ENCODE data around the gene STK38.
"Not testable (repeated sequence)": the region's sequence is repeated elsewhere in the genome, so short reads cannot be mapped to it uniquely, and the experiment has no call there.

The STK38 gene

DNA sequence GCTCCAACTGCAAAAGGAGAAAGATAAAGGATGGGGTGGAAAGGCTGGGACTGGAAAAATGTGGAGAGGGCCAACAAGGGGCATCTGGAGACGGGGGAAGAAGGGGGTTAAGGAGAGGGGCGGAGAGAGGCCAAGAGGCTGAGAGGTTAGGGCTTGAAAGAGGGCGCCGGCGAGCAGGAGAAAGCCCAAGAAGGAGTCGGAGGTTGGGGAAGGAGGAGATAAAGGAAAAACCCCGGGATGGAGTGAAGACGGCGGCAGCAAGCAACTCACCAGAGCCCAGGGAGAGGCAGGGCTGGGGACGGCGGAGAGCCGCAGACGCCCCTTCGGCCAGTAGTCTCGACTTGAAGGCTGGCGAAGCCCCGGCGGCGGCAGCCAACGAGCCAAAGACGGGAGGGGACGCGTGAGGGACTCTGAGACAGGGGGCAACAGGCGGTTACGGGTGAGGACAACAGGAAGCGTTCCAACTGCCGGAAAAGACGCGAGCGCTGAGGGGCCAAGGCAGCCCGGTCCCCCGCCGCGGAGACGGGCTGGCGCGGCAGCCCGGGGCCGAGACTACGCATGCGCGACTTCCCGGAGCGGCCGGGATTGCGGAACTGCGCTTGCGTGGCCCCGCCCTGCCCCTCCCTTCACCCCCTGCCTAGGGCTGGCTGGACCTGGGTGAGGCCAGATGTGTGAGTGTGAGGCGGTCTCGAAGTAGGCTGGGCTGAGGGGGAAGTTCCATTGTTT, at the start of gene STK38:
STK38 (minus strand) TSS at position 560 of the 726 bp plus-strand sequence. CDS start 7,277 bp downstream, outside the sequence.
- no peaks in the 10 kb centered on the region for H3K9me3 ChIP-seq (ENCODE audit: control insufficient read depth, insufficient read depth, low read length)
- H3K9ac ChIP-seq (ENCODE audit: low read depth, low read length) = peak within 1 kb of the TSS; percentile 99
- H3K36me3 ChIP-seq (ENCODE audit: insufficient read depth, low read length) = 0 out of 2 replicates have a peak, but pooled peaks cover 2% of the 10 kb centered on the region
- peaks cover 12% of the 10 kb centered on the region; the same call in 1 of the 2 replicates for H3K4me1 ChIP-seq (ENCODE audit: insufficient read depth, low read length)

DNA sequence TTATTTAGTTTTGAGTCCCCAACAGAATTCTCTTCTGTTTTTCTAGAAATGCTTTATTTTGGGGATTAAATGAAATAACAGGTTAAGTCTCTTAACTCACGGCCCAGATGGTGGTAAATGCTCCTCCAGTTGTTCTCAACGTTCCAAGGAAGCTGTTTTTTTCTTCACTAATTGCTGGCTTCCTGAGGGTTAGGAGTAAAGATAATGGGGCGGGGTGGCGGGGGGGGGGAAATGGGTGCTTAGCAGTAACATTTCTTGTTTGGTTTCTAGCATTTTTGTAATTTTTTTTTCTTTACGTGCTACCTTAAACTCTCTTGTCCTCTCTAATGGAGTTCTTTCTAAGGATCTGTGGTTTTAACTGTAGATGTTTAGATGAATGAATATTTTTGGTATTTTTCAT, 49.1 kb upstream of the STK38 start:
- Histone ChIP-seq H3K36me3 (ENCODE audit: insufficient read depth, low read length) (peaks cover 45% of the 10 kb centered on the region), H3K9me3 (ENCODE audit: control insufficient read depth, insufficient read depth, low read length) (no peaks in the 10 kb centered on the region), H3K4me1 (ENCODE audit: insufficient read depth, low read length) (peaks cover 15% of the 10 kb centered on the region; the same call in 1 of the 2 replicates), H3K9ac (ENCODE audit: low read depth, low read length) (peak overlapping the region; percentile 100)

DNA sequence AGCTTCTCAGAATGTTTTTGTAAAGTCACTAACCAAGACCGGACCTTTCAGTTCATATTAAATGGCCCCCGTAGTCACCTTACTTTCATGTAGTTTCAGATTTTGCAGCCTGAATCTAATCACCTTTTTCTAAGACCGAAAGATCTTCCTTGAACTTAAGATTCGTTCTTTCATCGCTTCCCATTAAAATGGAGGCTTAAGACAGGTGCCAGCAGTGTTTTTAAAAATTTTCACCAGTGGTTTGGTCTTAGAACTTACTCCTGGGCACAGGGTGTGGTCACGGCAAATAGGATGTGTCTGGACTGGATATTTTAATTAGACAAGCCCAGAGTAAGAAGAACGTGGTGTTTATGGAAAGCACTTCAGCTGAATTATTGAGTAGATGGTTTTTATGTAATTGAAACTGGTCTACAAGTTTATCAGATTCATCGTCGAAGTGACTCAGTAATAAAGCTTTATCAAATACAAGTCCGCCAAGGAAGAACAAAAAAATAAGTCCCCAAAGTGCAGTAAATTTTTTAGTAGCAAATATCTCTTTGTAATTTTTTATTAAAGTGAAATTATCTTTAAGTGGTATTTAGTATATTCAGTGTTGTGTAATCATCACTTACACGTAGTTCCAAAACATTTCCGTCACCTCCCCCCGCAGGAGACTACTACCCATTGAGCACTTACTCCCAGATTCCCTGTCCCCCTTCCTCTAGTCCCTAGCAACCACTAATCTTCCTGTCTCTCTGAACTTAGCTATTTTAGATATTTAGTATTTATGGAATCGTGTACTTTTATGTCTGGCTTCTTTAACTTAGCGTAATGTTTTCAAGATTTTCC, 47.8 kb upstream of the STK38 start:
- Histone ChIP-seq H3K36me3 (ENCODE audit: insufficient read depth, low read length) (peaks cover 32% of the 10 kb centered on the region), H3K9ac (ENCODE audit: low read depth, low read length) (peak overlapping the region; percentile 100), H3K4me1 (ENCODE audit: insufficient read depth, low read length) (peaks cover 15% of the 10 kb centered on the region; the same call in 1 of the 2 replicates), H3K9me3 (ENCODE audit: control insufficient read depth, insufficient read depth, low read length) (no peaks in the 10 kb centered on the region)

DNA sequence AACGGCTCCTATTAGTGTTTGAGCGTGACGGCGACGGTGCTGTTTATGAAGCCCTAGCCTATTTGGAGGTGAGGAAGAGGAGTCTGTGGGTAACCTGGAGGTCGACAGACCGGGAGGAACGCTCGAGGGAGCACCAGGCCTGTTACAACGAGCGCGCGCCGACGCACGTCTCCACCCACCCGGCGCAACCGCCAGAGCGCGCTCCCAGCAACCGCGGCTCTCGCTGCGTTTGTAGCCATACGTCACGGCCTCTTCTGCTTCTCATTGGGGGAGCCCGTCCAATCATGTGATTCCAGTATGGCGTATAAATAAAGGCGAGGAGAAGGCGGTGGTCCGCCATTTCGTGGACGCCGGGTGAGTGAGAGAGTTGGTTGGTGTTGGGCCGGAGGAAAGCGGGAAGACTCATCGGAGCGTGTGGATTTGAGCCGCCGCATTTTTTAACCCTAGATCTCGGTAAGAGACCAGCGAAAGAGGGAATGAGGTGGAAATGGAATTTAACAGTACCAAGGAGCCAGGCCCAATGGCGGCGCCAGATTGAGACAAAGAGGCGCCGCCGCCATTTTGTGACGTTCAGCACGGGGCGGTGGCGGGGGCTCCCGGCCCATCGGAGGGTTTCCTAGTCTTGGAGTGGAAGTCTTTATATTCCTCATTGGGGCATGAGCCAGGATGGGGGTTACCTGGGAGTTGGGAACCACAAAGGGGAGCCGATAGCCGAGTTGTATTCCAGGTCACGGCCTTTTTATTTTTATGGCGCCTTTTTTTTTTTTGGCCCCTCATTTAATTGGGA, 46.9 kb upstream of the STK38 start, which contains the start of gene SRSF3:
SRSF3 (plus strand) TSS at position 334 of the 787 bp plus-strand sequence. CDS start 2,401 bp downstream, outside the sequence.
- Histone ChIP-seq H3K9ac (ENCODE audit: low read depth, low read length) (peak within 1 kb of the TSS; percentile 100), H3K4me1 (ENCODE audit: insufficient read depth, low read length) (peaks cover 14% of the 10 kb centered on the region; the same call in 1 of the 2 replicates), H3K36me3 (ENCODE audit: insufficient read depth, low read length) (peaks cover 24% of the 10 kb centered on the region), H3K9me3 (ENCODE audit: control insufficient read depth, insufficient read depth, low read length) (no peaks in the 10 kb centered on the region)

DNA sequence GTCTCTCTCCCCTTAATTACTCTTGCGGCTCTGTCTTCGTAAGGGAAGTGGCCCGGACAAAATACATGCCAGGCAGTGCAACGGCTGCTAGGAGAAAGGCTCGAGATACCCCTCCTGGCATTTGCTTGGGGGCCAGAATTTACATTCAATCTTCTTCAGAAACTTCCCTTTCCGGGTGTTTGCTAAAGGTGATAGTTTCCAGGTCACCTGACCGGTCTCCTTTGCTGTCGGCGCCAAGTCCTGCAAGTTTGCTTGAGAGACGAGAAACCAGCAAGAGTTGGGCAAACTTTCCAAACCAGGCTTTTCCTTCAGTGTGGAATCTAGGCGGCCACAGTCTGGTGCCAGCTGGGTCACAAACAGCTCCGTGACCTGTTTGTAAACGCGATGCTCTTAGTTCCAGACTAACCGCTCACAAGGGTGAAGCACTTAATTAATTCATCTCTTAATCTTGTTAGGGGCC, 46.3 kb upstream of the STK38 start:
- Histone ChIP-seq H3K36me3 (ENCODE audit: insufficient read depth, low read length) (peaks cover 18% of the 10 kb centered on the region), H3K9ac (ENCODE audit: low read depth, low read length) (peak overlapping the region; percentile 100), H3K4me1 (ENCODE audit: insufficient read depth, low read length) (peaks cover 8% of the 10 kb centered on the region; the same call in 1 of the 2 replicates), H3K9me3 (ENCODE audit: control insufficient read depth, insufficient read depth, low read length) (no peaks in the 10 kb centered on the region)

DNA sequence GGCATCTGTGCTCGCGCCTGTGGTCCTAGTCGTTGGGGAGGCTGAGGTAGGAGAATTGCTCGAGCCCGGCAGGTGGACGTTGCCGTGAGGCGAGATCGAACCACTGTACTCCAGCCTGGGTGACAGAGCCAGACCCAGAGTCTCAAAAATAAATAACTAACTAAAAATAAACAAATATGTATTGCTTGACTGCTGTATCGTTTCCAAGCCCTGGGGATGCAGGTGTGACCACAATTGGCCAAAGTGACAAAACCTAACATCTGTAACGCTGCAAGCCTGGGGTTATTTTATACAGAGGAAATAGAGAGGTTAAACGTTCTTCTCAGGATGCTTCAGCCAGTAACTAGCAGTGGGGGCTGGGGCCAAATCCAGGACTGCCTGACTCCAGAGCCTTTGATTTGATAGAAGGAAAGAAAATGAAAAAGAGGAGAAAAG, 45.0 kb upstream of the STK38 start:
- no peak overlapping the region for H3K9ac ChIP-seq (ENCODE audit: low read depth, low read length)
- peaks cover 6% of the 10 kb centered on the region for H3K36me3 ChIP-seq (ENCODE audit: insufficient read depth, low read length)
- no peaks in the 10 kb centered on the region for H3K9me3 ChIP-seq (ENCODE audit: control insufficient read depth, insufficient read depth, low read length)
- H3K4me1 ChIP-seq (ENCODE audit: insufficient read depth, low read length) = no peaks in the 10 kb centered on the region

DNA sequence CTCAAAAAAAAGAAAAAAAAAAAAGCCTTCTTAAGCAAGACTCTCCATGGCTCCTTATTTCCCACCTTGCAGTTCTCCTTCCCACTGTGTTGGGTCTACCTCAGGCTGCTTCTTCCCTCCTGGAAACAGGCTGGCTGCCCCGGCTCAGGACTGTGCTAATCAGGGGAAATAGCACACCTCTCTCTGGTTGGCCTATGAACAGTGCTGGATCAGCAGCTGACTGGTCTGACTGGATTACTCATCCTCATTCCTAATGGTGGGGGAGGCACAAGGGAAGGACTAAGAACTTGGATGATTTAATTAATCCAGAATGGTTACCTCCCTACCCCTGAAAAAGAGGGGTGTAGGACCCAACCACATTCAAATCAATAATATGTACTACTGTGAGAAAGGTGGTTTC, 43.0 kb upstream of the STK38 start:
- Histone ChIP-seq H3K9me3 (ENCODE audit: control insufficient read depth, insufficient read depth, low read length) (no peaks in the 10 kb centered on the region), H3K4me1 (ENCODE audit: insufficient read depth, low read length) (no peaks in the 10 kb centered on the region), H3K36me3 (ENCODE audit: insufficient read depth, low read length) (no peaks in the 10 kb centered on the region), H3K9ac (ENCODE audit: low read depth, low read length) (no peak overlapping the region)

DNA sequence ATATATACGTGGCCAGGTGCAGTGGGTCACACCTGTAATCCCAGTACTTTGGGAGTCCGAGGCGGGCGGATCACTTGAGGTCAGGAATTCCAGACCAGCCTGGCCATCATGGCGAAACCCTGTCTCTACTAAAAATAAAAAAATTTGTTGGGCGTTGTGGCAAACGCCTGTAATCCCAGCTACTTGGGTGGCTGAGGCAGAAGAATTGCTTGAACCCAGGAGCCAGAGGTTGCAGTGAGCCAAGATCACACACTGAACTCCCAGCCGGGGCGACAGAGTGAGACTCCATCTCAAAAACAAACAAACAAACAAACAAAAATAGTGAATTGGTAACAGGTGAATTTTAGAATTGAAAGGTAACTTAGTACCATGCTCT, 41.7 kb upstream of the STK38 start:
- H3K36me3 ChIP-seq (ENCODE audit: insufficient read depth, low read length); H3K9ac ChIP-seq (ENCODE audit: low read depth, low read length); H3K4me1 ChIP-seq (ENCODE audit: insufficient read depth, low read length); H3K9me3 ChIP-seq (ENCODE audit: control insufficient read depth, insufficient read depth, low read length): not testable (repeated sequence)

DNA sequence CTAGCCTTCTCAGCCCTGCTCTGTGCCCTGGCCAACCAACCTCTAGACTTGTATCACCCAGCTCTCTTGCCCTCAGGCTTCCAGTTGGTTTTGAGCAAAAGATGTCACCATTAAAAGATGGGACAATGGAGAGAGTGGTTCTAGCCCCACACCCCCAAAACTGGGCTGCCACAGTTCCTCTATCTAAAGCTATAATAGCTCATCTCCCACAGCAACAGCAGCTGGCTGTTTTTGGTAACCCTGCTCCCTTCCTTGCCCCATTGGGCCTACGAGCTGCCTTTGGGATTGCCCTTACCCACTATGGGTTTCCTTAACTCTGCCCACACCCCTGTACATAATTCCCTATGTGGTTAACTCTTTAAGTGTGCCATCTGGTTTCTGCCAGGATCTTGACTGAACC, 39.3 kb upstream of the STK38 start:
- no peaks in the 10 kb centered on the region for H3K4me1 ChIP-seq (ENCODE audit: insufficient read depth, low read length)
- H3K36me3 ChIP-seq (ENCODE audit: insufficient read depth, low read length) = no peaks in the 10 kb centered on the region
- no peaks in the 10 kb centered on the region for H3K9me3 ChIP-seq (ENCODE audit: control insufficient read depth, insufficient read depth, low read length)
- H3K9ac ChIP-seq (ENCODE audit: low read depth, low read length) = no peak overlapping the region

DNA sequence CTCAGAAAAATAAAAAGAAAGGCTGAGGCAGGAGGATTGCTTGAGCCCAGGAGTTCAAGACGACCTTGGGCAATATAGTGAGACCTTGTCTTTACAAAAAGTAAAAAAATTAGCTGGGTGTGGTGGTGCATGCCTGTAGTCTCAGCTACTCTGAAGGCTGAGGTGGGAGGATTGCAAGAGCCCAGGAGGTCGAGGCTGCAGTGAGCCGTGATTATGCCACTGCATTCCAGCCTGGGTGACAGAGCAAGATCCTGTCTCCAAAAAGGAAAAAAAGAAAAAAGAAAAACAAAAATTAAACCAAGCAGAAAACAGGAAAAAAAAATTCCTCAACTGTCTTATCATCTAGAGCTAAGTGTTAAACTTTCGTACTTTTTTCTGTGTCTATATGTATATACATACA, 34.4 kb upstream of the STK38 start:
- Histone ChIP-seq H3K4me1 (ENCODE audit: insufficient read depth, low read length) (peaks cover 5% of the 10 kb centered on the region; the same call in 1 of the 2 replicates), H3K9me3 (ENCODE audit: control insufficient read depth, insufficient read depth, low read length) (no peaks in the 10 kb centered on the region), H3K36me3 (ENCODE audit: insufficient read depth, low read length) (no peaks in the 10 kb centered on the region), H3K9ac (ENCODE audit: low read depth, low read length) (no peak overlapping the region)

DNA sequence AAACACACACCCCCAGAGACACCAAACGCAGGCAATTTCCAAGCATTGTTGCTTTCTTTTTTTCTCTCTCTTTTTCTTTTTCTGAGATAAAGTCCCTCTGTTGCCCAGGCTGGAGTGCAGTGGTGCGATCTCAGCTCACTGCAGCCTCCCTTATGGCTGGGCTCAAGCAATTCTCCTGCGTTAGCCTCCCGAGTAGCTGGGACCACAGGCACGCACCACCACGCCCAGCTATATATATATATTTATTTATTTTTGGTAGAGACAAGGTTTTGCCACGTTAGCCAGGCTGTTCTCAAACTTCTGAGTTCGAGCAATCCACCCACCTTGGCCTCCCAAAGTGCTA, 32.9 kb upstream of the STK38 start:
- Histone ChIP-seq H3K9ac (ENCODE audit: low read depth, low read length) (no peak overlapping the region), H3K9me3 (ENCODE audit: control insufficient read depth, insufficient read depth, low read length) (no peaks in the 10 kb centered on the region), H3K4me1 (ENCODE audit: insufficient read depth, low read length) (peaks cover 5% of the 10 kb centered on the region; the same call in 1 of the 2 replicates), H3K36me3 (ENCODE audit: insufficient read depth, low read length) (no peaks in the 10 kb centered on the region)

DNA sequence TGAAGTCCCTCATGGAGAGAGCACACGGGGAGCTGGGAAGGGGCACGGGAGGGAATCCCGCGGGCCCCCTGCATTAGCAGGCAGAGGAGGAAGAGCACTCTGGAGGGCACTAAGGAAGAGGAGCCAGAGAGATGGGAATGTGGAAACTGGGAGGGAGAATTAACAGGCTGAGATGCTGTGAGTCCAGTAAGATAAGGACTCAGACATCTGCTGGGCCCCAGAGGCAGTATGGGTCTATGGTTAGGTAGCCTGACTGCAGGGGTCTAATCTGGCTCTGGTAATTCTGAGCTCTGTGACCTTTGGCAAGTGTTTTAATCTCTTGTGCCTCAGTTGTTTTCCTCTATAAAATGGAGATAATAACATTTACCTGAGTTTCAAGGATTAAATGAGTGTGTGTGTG, 31.2 kb upstream of the STK38 start:
- Histone ChIP-seq H3K9me3 (ENCODE audit: control insufficient read depth, insufficient read depth, low read length) (no peaks in the 10 kb centered on the region), H3K36me3 (ENCODE audit: insufficient read depth, low read length) (no peaks in the 10 kb centered on the region), H3K9ac (ENCODE audit: low read depth, low read length) (no peak overlapping the region), H3K4me1 (ENCODE audit: insufficient read depth, low read length) (peaks cover 5% of the 10 kb centered on the region; the same call in 1 of the 2 replicates)

DNA sequence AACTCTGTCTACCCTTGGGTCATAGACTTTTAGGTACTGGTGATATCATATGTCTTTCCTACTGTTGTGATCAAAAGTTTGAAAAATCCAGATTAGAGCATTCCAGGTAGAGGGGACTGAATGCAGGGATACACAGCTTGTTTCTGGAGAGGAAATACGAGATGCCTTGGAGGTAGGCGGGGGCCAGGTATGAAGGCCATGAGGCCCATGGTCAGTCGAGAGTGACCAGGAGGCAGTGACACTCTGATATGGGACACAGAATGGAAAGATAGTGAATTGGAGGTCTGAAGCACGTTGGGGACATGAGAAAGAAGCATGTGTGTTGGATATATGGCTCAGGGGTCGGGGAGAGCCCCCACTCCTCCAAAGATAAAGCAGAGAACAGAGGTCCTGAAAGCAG, 30.8 kb upstream of the STK38 start:
- peaks cover 5% of the 10 kb centered on the region; the same call in 1 of the 2 replicates for H3K4me1 ChIP-seq (ENCODE audit: insufficient read depth, low read length)
- no peaks in the 10 kb centered on the region for H3K9me3 ChIP-seq (ENCODE audit: control insufficient read depth, insufficient read depth, low read length)
- H3K36me3 ChIP-seq (ENCODE audit: insufficient read depth, low read length) = no peaks in the 10 kb centered on the region
- H3K9ac ChIP-seq (ENCODE audit: low read depth, low read length) = no peak overlapping the region

DNA sequence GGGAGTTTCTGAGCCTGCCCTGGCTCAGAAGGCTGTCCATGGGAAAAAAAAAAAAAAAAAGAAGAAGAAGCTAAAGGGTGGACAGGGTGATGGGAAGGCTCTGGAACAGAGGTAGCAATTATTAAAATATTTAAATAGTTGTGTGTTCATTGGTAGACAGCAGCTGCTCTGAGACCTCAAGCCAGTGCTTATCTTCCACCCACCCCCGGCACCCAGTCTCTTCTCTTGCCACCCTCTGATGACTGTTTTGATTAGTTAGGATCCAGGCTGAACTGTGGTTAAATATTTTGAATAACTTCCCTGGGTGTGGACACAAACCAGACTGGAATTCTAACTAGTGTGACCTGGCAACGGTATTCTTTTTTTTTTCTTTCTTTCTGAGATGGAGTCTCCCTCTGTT, 30.0 kb upstream of the STK38 start:
- Histone ChIP-seq H3K9ac (ENCODE audit: low read depth, low read length) (no peak overlapping the region), H3K9me3 (ENCODE audit: control insufficient read depth, insufficient read depth, low read length) (no peaks in the 10 kb centered on the region), H3K36me3 (ENCODE audit: insufficient read depth, low read length) (no peaks in the 10 kb centered on the region)

More for the DNA sequence above, 30.0 kb upstream of the STK38 start:
- H3K4me1 ChIP-seq (ENCODE audit: insufficient read depth, low read length) = peaks cover 5% of the 10 kb centered on the region; the same call in 1 of the 2 replicates
